Measurements from ENCODE around the gene FANK1.

DNA sequence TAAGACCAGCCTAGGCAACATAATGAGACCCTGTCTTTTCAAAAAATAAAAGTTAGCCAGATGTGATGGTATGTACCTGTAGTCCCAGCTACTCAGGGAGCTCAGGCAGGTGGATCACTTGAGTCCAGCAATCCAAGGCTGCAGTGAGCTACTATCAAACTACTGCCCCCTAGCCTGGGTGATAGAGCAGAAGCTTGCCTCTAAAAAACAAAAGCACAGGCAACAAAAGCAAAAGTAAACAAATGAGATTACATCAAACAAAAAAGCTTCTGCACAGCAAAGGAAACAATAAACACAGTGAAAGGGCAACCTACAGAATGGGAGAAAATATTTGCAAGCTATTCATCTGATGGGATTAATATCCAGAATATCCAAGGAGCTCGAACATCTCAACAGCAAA lies 65.4 kb downstream of the FANK1 start:
- TF ChIP-seq POLR2A (IDR thresholded peaks at IDR 0.05; ENCODE audit: low read depth, low read length) (no peak), TAF1 (IDR thresholded peaks at IDR 0.05; ENCODE audit: borderline replicate concordance, low read depth, low read length) (no peak)
